GM19043 (cell line): Measurements from ENCODE around the gene OXCT1.
"Not testable (repeated sequence)": the region's sequence is repeated elsewhere in the genome, so short reads cannot be mapped to it uniquely, and the experiment has no call there.

Experiments used
- ATAC-seq: cut with Tn5 transposase; IDR thresholded peaks from one replicate; pipeline ENCODE4 v1.9.1; 2021; ENCODE audit warnings: low read depth; ENCODE audit not compliant: unreplicated experiment

Gene OXCT1

DNA sequence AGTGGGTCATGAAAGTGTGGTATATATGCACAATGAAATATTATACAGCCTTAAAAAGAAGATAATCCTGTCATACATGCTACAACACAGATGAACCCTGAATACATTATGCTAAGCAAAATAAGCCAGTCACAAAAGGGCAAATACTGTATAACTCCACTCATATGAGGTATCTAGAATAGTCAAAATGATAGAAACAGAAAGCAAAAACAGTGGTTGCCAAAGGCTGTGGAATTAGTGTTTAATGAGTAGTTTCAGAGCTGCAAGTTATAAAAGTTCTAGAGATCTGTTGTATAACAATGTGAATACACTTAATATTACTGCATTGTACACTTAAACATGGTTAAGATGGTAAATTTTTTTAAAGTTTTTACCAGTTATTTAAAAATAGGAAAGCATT is 135.0 kb downstream of the OXCT1 start:
- peak; percentile 50 for ATAC-seq

GRCh38 chr5:41729381-41729780 is 140.8 kb downstream of the OXCT1 start:
- not testable (repeated sequence) for ATAC-seq

- ATAC-seq, result no peak
These were observed 141.9 kb downstream of the OXCT1 start for GRCh38 chr5:41728281-41728680.

DNA sequence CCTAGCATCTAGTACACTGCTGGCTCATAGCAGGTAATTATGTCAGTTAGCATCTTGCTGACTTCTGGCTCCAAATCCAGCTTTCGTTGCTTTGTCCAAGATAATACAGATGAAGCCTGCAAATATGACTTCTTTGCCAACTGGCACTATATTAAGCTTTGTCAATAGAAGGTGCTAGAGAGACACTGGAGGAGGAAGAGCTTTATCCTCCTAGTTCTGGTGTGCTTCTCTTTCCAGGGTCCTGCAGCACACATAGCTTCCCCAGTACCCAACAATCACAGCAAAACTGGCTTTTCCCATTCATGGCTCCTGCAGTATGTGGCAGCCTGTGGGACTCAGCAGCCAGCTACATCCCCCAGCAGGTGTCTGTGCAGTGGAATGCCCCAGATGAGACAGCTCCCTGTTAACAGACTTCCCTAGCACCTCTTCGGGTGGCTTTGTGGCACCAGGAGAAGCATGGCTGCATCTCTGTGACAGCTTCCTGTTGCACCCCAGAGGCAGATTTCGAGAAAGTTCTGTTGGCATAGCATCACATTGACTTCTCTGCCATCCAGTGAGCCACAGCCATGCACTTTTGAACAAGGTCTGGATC is 147.8 kb downstream of the OXCT1 start:
- no peak for ATAC-seq

DNA sequence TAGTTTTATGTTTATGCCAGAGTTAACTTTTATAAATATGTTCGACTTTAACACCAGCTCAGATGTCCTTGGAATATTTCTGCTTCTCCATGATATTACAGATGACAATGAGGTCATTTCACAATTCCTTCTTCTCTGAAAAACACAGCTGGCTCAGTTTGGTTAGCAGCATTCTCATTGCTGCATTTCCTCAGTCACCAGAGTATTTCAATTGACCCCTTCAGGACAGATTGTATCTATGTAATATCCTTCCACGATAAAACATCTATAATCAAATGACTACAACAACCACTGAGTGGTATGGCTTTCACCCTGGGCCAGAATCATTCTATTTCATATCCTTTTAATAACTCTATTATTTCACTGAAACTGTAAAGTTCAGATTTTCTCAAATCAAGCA is 148.7 kb downstream of the OXCT1 start:
- ATAC-seq, result no peak

DNA sequence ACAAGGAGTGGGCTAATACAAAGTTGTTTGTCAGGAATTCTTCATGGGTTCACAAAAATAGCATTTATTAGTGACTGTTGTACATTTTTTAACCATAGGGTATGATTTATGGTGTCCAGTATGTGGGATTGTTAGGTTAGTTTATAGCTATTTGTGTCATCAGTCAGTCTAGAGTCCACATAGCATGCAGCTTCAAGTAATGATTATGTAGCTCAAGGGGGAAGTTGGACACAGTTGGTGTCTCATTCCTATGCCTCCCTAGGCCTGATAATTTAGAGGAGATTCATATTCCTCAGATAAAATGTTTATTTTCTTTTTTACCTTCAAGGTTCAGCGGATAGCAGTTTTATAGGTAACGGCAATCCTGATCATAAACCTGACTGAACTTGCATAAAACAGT is 153.8 kb downstream of the OXCT1 start:
- ATAC-seq, result no peak

DNA sequence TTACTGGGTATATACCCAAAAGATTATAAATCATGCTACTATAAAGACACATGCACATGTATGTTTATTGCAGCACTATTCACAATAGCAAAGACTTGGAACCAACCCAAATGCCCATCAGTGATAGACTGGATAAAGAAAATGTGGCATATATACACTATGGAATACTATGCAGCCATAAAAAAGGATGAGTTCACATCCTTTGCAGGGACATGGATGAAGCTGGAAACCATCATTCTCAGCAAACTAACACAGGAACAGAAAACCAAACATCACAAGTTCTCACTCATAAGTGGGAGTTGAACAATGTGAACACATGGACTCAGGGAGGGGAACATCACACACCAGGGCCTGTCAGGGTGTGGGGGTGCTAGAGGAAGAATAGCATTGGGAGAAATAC is 155.8 kb downstream of the OXCT1 start:
- ATAC-seq, result not testable (repeated sequence)

- no peak for ATAC-seq
These were observed 161.7 kb downstream of the OXCT1 start for GRCh38 chr5:41708604-41708940.

DNA sequence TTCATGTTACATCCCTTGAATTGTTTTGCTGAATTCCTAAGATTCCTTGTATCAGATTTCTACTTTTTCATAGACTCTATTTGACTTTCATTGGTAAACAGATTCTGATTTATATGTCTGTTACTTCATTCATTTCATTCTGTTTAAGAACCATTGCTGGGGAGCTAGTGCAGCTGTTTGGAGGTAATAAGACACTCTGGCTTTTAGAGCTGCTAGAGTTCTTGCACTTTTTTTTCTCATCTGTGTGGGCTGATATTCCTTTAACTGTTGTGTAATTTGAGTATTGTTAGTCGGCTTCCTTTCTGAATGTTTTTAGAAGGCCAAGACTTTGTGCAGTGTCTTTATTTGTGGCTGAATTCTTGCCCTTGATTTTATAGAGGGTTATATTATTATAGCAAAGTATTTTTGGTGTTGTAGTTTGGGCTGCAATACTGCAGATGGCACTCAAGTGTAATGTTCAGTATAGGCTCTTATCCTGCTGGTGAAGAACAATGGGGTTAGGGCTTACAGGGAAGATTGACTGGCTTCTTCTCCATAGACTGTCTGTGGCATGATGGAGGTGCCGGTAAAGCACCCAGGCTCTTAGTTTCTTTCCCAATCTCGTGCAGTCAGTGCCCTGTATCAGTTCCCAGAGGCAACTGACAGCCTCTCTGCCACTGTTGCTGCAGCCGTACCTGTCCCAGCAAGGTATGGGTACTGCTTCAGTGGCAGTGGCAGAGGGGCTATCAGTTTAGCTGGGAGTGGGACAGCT is 162.2 kb downstream of the OXCT1 start:
- ATAC-seq, result peak; percentile 81

DNA sequence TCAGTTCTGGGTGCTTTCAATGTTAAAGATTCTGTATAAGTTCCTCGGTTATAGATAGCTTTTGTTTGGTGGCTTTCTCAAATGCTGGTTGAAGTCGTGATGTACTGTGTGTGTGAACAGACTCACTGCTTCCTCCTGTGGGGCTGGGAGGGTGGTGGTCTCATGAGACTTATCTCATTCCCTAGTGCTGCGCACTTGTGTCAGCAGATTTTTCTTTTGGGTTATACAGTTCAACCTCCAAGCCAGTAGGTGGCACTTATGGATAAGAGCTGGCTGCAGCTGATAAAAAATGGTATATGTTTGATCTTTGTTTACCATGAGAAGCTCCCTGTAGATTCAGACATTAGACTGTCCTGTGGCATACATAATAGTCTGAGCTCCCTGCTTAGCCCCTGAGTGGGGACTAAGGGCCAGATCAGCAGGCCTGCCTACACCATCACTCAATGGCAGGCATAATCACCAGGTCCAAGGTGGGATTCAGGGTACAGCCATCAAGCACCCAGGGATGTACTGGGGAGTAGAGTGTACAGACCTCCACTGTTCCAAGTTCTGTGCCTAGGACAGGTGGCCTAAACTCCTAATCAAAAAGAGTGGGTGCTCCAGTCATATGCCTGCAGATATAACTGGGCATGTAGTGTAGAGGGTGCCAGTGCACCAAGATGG is 174.2 kb downstream of the OXCT1 start:
- ATAC-seq, result peak; percentile 38

GRCh38 chr5:41686767-41687166 is 183.5 kb downstream of the OXCT1 start:
- ATAC-seq, result no peak

GRCh38 chr5:41686191-41686590 is 184.0 kb downstream of the OXCT1 start:
- ATAC-seq, result no peak

GRCh38 chr5:41683181-41683580 is 187.0 kb downstream of the OXCT1 start:
- peak; percentile 54 for ATAC-seq

DNA sequence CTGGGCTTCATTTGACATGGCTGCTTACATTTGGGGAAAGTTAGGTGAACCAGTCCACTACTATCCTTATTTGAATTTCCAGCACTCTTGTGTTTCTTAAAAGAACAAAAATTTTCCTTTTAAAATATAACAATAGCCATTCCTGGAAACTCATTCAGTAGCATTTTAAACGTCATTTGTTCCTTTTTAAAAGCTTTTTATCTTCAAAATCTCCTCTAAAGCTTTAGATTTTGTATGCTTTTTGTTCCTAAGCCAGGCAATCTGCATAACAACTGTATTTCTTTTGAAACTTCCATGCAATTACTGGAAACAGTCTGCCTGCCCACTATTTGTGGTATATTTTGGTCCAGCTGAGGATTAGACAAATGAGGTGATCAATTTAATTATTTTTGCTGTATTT is 187.6 kb downstream of the OXCT1 start:
- no peak for ATAC-seq

GRCh38 chr5:41681840-41682239 is 188.4 kb downstream of the OXCT1 start:
- no peak for ATAC-seq
